H9 (cell line): ENCODE measurements around the gene RNF167. TPM values are rescaled to one million over a fixed set of nuclear protein-coding genes. Genes with fewer than 3 reads are reported as not detected.

ENCODE experiments used
- DNase-seq: peaks from one replicate; pipeline ENCODE4 v3.0.0-alpha.2; 2017
- H2AFZ ChIP-seq: one replicate; pipeline ENCODE4 v1.6.1; 2013; ENCODE audit warnings: mild to moderate bottlenecking, low read length, control low read depth, moderate library complexity
- H2AK5ac ChIP-seq: 2 replicates; pipeline ENCODE4 v1.6.1; 2013; ENCODE audit warnings: low read length, control low read depth, mixed read lengths; ENCODE audit not compliant: insufficient read length
- H2BK120ac ChIP-seq: one replicate; pipeline ENCODE4 v1.6.1; 2013; ENCODE audit warnings: low read depth, mild to moderate bottlenecking, low read length, control low read depth, inconsistent platforms; ENCODE audit not compliant: poor library complexity, severe bottlenecking
- H2BK12ac ChIP-seq: 2 replicates; pipeline ENCODE4 v1.6.1; 2013; ENCODE audit warnings: low read length, control low read depth, mixed read lengths, low read depth; ENCODE audit not compliant: insufficient read length
- H2BK15ac ChIP-seq: 2 replicates; pipeline ENCODE4 v1.6.1; 2013; ENCODE audit warnings: low read depth, low read length, control low read depth
- H2BK20ac ChIP-seq: one replicate; pipeline ENCODE4 v1.6.1; 2013; ENCODE audit warnings: low read depth, mild to moderate bottlenecking, low read length, control low read depth, inconsistent platforms; ENCODE audit not compliant: poor library complexity, severe bottlenecking
- H2BK5ac ChIP-seq: 2 replicates; pipeline ENCODE4 v1.6.1; 2013; ENCODE audit warnings: low read length, control low read depth, mixed read lengths; ENCODE audit not compliant: insufficient read length
- H3K14ac ChIP-seq: 2 replicates; pipeline ENCODE4 v1.6.1; 2013; ENCODE audit warnings: low read length, control low read depth; ENCODE audit not compliant: insufficient read depth
- H3K18ac ChIP-seq: 2 replicates; pipeline ENCODE4 v1.6.1; 2013; ENCODE audit warnings: low read depth, mild to moderate bottlenecking, mixed read lengths, low read length, control low read depth; ENCODE audit not compliant: insufficient read length
- H3K23ac ChIP-seq: 2 replicates; pipeline ENCODE4 v1.6.1; 2013; ENCODE audit warnings: low read length, control low read depth, mixed read lengths, low read depth; ENCODE audit not compliant: insufficient read length
- H3K23me2 ChIP-seq: 2 replicates; pipeline ENCODE4 v1.6.1; 2013; ENCODE audit warnings: low read depth, mild to moderate bottlenecking, mixed read lengths, low read length, control low read depth; ENCODE audit not compliant: insufficient read length, poor library complexity, severe bottlenecking
- H3K27ac ChIP-seq: 2 replicates; pipeline ENCODE4 v1.5.1; 2013; ENCODE audit warnings: low read length, control low read depth, mixed read lengths, low read depth; ENCODE audit not compliant: insufficient read length
- H3K27me3 ChIP-seq: 2 replicates; pipeline ENCODE4 v1.6.1; 2013; ENCODE audit warnings: low read length, control low read depth, inconsistent platforms; ENCODE audit not compliant: insufficient read depth
- H3K4ac ChIP-seq: 2 replicates; pipeline ENCODE4 v1.6.1; 2013; ENCODE audit warnings: low read depth, mild to moderate bottlenecking, control low read depth, inconsistent platforms, low read length, moderate library complexity
- H3K4me1 ChIP-seq: 2 replicates; pipeline ENCODE4 v1.6.1; 2013; ENCODE audit warnings: low read length, control low read depth, inconsistent platforms; ENCODE audit not compliant: insufficient read depth
- H3K4me2 ChIP-seq: 2 replicates; pipeline ENCODE4 v1.6.1; 2013; ENCODE audit warnings: low read length, control low read depth, mixed read lengths; ENCODE audit not compliant: insufficient read length, insufficient read depth
- H3K56ac ChIP-seq: 2 replicates; pipeline ENCODE4 v1.6.1; 2013; ENCODE audit warnings: low read depth, mild to moderate bottlenecking, mixed read lengths, low read length, control low read depth; ENCODE audit not compliant: insufficient read length
- H3K79me1 ChIP-seq: 2 replicates; pipeline ENCODE4 v1.6.1; 2013; ENCODE audit warnings: low read depth, mild to moderate bottlenecking, moderate library complexity, low read length, control low read depth, inconsistent platforms; ENCODE audit not compliant: insufficient read depth, poor library complexity, severe bottlenecking
- H3K79me2 ChIP-seq: 2 replicates; pipeline ENCODE4 v1.6.1; 2013; ENCODE audit warnings: low read length, control low read depth, inconsistent platforms; ENCODE audit not compliant: insufficient read depth
- H3K9ac ChIP-seq: 2 replicates; pipeline ENCODE4 v1.6.1; 2013; ENCODE audit warnings: low read length, control low read depth, mixed read lengths; ENCODE audit not compliant: insufficient read length; ENCODE audit errors: extremely low read depth
- H3K9me3 ChIP-seq: one replicate; pipeline ENCODE4 v1.6.1; 2013; ENCODE audit warnings: low read depth, low read length, inconsistent platforms; ENCODE audit not compliant: control insufficient read depth
- H3T11ph ChIP-seq: one replicate; pipeline ENCODE4 v1.6.1; 2013; ENCODE audit warnings: mild to moderate bottlenecking, low read length, control low read depth, inconsistent platforms
- H4K20me1 ChIP-seq: one replicate; pipeline ENCODE4 v1.6.1; 2013; ENCODE audit not compliant: control insufficient read depth, insufficient read length, insufficient read depth
- H4K5ac ChIP-seq: 2 replicates; pipeline ENCODE4 v1.6.1; 2013; ENCODE audit warnings: low read depth, mild to moderate bottlenecking, mixed read lengths, low read length, control low read depth; ENCODE audit not compliant: insufficient read length
- H4K8ac ChIP-seq: replicated peaks from 2 replicates; pipeline ENCODE4 v1.6.1; 2013; ENCODE audit warnings: low read length, control low read depth, mixed read lengths, low read depth; ENCODE audit not compliant: insufficient read length
- H4K91ac ChIP-seq: 2 replicates; pipeline ENCODE4 v1.6.1; 2013; ENCODE audit warnings: low read depth, mild to moderate bottlenecking, moderate library complexity, mixed read lengths, low read length, control low read depth; ENCODE audit not compliant: insufficient read length
- H3K27ac Mint-ChIP-seq, 3 experiments: 2 replicates in 2 of 3; 3 replicates in 1 of 3; pipeline ENCODE4 v1.8.0; 2020 to 2021; ENCODE audit warnings: mixed read lengths in 3 of 3, mild to moderate bottlenecking in 1 of 3, moderate library complexity in 1 of 3
- H3K27me3 Mint-ChIP-seq: 2 replicates; pipeline ENCODE4 v1.8.0; 2021; ENCODE audit warnings: low read depth, mild to moderate bottlenecking, moderate library complexity, mixed read lengths
- H3K36me3 Mint-ChIP-seq, 3 experiments: 2 replicates in 2 of 3; 3 replicates in 1 of 3; pipeline ENCODE4 v1.8.0; 2020 to 2021; ENCODE audit warnings: low read depth in 3 of 3, mixed read lengths in 3 of 3; ENCODE audit not compliant: insufficient read depth in 1 of 3
- H3K4me1 Mint-ChIP-seq, 2 experiments: 2 replicates each; pipeline ENCODE4 v1.8.0; 2020; ENCODE audit warnings: mixed read lengths in 2 of 2
- H3K4me3 Mint-ChIP-seq, 2 experiments: 2 replicates in 1 of 2; 3 replicates in 1 of 2; pipeline ENCODE4 v1.8.0; 2020 to 2021; ENCODE audit warnings: mild to moderate bottlenecking in 2 of 2, mixed read lengths in 2 of 2, moderate library complexity in 1 of 2
- H3K9me3 Mint-ChIP-seq, 2 experiments: 2 replicates in 1 of 2; 3 replicates in 1 of 2; pipeline ENCODE4 v1.8.0; 2020; ENCODE audit warnings: mild to moderate bottlenecking in 2 of 2, mixed read lengths in 2 of 2, moderate library complexity in 1 of 2
- CTCF ChIP-seq: fragments of 200-600 bp; sonication (generic); conservative IDR thresholded peaks from 3 replicates; pipeline ENCODE4 v1.8.0; 2021; ENCODE audit warnings: antibody characterized with exemption, mild to moderate bottlenecking
- WGBS: extraction: QIAGEN DNeasy Blood & Tissue Kit; methylation state at CpG from one replicate; pipeline ENCODE4 v1.1.7; 2013; ENCODE audit warnings: missing lambda C conversion rate, low lambda C conversion rate, mixed read lengths; ENCODE audit not compliant: insufficient read length; ENCODE audit errors: extremely low coverage; 5-methylcytosine and 5-hydroxymethylcytosine counted together
- total RNA-seq: library from RNA; stranded (reverse); gene quantifications from 2 replicates; pipeline ENCODE4 v1.2.1, GENCODE V29; 2021

The RNF167 gene
- total RNA-seq, 1 experiment from 2014 or later = 134 TPM

DNA sequence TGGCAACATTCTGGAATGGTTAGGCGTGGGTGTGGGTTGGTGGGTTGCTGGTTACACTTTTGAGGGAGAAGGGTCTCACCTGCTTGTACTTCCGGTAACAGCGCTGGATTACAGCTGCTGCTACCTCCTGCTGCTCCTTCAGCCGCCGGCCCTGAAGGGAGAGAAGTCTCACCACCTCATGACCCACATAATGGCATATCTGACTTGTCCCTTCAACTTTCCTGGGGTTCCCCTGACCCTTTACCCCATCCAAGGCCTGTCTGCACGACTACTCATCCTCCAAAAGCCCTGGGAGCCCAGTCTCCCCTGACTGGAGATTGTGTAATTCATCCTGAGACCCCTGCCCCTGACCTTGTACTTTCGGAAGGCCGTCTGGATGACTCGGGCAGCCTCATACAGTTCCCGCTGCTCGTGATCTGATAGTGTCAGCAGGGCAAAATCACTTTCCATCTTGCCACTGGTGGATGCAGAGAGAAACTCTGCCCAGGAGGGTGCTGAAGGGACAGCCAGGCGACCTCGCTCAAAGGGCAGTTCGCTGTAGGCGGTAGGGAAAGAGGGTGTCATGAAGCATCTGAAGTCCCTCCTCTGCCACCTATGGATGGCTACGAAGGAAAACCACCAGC is 29.6 kb downstream of the RNF167 start:
- no peak overlapping the region for H2AK5ac ChIP-seq
- H3K56ac ChIP-seq = no peak overlapping the region
- H3K4me1 Mint-ChIP-seq = peaks cover 36 to 38% of the 10 kb centered on the region in 2 experiments
- no peaks in the 10 kb centered on the region for H4K20me1 ChIP-seq
- no peak overlapping the region for H4K8ac ChIP-seq
- peaks cover 5% of the 10 kb centered on the region; the same call in 1 of the 2 replicates for H3K27me3 ChIP-seq
- H2BK12ac ChIP-seq = no peak overlapping the region
- H3K79me1 ChIP-seq = peaks cover 2% of the 10 kb centered on the region
- no peak for TF ChIP-seq CTCF
- no peak overlapping the region for H4K5ac ChIP-seq
- no peak overlapping the region for H2BK120ac ChIP-seq
- H3K27ac Mint-ChIP-seq = peak overlapping the region in 2 of 3 experiments; percentile 17 to 56; a peak in 4 of 7 replicates
- peak overlapping the region; percentile 63 for H3K9ac ChIP-seq
- H3K23me2 ChIP-seq = peaks cover 23% of the 10 kb centered on the region
- H3K18ac ChIP-seq = no peak overlapping the region
- H3K27me3 Mint-ChIP-seq = peaks cover 20% of the 10 kb centered on the region
- no peak overlapping the region for H3T11ph ChIP-seq
- H3K36me3 Mint-ChIP-seq = peaks cover 32 to 47% (median 44%) of the 10 kb centered on the region in 3 experiments
- no peak overlapping the region for H2AFZ ChIP-seq
- no peak overlapping the region for H3K4me3 Mint-ChIP-seq
- no peaks in the 10 kb centered on the region for H3K9me3 ChIP-seq
- H3K23ac ChIP-seq = no peak overlapping the region
- H3K9me3 Mint-ChIP-seq = peaks cover 5 to 19% of the 10 kb centered on the region in 2 experiments; a peak in 4 of 5 replicates
- H4K91ac ChIP-seq = no peak overlapping the region
- no CpG with 5 or more reads among the region's 16 CpGs for WGBS
- no peak overlapping the region for H3K27ac ChIP-seq
- H2BK5ac ChIP-seq = no peak overlapping the region
- DNase-seq = no peak
- H2BK15ac ChIP-seq = no peak overlapping the region
- no peak overlapping the region for H3K4ac ChIP-seq
- H3K14ac ChIP-seq = no peak overlapping the region
- H2BK20ac ChIP-seq = no peak overlapping the region
- H3K4me1 ChIP-seq = peaks cover 10% of the 10 kb centered on the region; the same call in 1 of the 2 replicates
- H3K4me2 ChIP-seq = peak overlapping the region; percentile 77
- peaks cover 2% of the 10 kb centered on the region; the same call in 1 of the 2 replicates for H3K79me2 ChIP-seq
